ENCODE results near the gene DPF3. TPM values are rescaled to one million over a fixed set of nuclear protein-coding genes. Genes with fewer than 3 reads are reported as not detected.

DPF3 gene
- total and polyA plus RNA-seq, 2 donors (not counting 1 experiment from before 2014, with no cell fraction given): 7.6 to 13.7 TPM

GRCh38 chr14:72606879-72607278 is 287.0 kb downstream of the DPF3 start:
- Histone ChIP-seq H3K36me3 (ENCODE audit: control insufficient read depth, insufficient read depth, low read length) (no peaks in the 10 kb centered on the region), H3K4me3 (replicated peaks in 1 of 4; ENCODE audit: control extremely low read depth in 1 of 4, insufficient read depth in 1 of 4, low read depth in 3 of 4, low read length in 4 of 4) (no peak overlapping the region), H2AFZ (ENCODE audit: low read length) (no peak overlapping the region), H3K9me3 (ENCODE audit: control insufficient read depth, insufficient read depth, low read depth, low read length) (no peaks in the 10 kb centered on the region), H4K20me1 (ENCODE audit: control insufficient read depth, extremely low read depth, insufficient read depth, low read length) (no peaks in the 10 kb centered on the region), H3K79me2 (ENCODE audit: control insufficient read depth, insufficient read depth, low read length) (no peaks in the 10 kb centered on the region), H3K4me2 (ENCODE audit: extremely low read depth, insufficient read depth, low read length) (no peak overlapping the region), H3K27me3 (ENCODE audit: control insufficient read depth, insufficient read depth, low read length) (no peaks in the 10 kb centered on the region), H3K9ac (ENCODE audit: insufficient read depth, low read length) (no peak overlapping the region), H3K27ac (ENCODE audit: insufficient read depth, low read length) (no peak overlapping the region), H3K4me1 (ENCODE audit: control insufficient read depth, extremely low read depth, insufficient read depth, low read length) (peaks cover 23% of the 10 kb centered on the region)
- TF ChIP-seq, protein P1, sequence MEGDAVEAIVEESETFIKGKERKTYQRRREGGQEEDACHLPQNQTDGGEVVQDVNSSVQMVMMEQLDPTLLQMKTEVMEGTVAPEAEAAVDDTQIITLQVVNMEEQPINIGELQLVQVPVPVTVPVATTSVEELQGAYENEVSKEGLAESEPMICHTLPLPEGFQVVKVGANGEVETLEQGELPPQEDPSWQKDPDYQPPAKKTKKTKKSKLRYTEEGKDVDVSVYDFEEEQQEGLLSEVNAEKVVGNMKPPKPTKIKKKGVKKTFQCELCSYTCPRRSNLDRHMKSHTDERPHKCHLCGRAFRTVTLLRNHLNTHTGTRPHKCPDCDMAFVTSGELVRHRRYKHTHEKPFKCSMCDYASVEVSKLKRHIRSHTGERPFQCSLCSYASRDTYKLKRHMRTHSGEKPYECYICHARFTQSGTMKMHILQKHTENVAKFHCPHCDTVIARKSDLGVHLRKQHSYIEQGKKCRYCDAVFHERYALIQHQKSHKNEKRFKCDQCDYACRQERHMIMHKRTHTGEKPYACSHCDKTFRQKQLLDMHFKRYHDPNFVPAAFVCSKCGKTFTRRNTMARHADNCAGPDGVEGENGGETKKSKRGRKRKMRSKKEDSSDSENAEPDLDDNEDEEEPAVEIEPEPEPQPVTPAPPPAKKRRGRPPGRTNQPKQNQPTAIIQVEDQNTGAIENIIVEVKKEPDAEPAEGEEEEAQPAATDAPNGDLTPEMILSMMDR (conservative IDR thresholded peaks at IDR 0.05 in 1 of 2, IDR thresholded peaks at IDR 0.05 in 1 of 2; ENCODE audit: low read depth in 1 of 2, low read length in 2 of 2): no peak
- TF ChIP-seq EZH2 (IDR thresholded peaks at IDR 0.05; ENCODE audit: low read length, missing control alignments): no peak
- DNase-seq (ENCODE audit: low read depth in 2 of 2): no peak

DNA sequence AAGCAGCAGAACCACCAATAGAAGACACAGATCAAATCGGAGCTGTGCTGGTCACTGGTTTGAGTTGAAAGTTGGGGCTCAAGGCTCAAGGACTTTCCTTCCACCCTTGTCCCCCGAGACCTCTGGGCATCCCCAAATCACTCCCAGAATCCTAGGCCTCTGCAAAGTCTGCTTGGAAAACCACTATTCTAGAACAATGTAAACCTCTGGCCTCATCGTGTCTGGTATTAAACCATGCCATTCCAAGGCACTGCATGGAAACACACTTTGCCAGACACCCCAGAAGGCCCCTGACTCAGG is 288.0 kb downstream of the DPF3 start:
- DNase-seq (ENCODE audit: low read depth in 2 of 2): no peak

DNA sequence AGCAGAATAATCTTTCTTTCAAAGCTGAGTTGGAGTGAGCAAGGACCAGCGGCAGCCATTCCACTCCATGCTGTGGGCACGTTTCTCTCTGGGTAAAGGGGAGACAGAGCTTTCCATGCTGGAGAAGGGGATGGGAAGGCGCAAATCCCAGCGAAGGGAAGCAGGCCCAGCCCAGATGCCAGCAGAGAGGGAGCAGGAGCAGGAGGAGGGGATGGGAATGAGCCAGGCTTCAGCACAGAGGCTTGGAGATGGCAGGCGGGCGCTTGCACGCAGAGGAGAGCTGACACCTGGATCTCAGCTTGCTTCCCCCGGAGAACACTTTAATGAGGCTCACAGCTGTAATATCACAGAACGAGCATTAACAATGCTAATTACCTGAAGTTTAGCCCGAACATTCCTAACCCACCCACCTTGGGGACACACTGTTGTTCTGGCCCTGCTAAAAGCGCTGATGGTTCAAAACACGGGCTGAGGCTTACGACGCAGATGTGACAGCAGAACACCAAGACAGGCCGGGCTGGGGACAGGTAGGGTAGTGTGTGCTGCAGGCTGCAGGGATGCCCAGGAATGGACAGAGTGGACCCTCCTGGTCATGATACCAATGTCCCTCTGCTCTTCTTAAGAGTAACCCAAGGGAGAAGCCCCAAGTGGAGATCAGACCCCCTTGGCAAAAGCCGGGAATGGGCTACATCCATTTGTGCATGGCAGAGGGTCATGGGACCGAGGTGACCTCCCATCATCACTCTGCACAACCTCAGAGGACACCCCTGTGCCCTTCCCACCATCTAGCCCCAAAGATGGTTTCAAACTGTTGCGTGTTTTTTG is 288.6 kb downstream of the DPF3 start:
- Histone ChIP-seq H3K36me3 (ENCODE audit: control insufficient read depth, insufficient read depth, low read length) (no peaks in the 10 kb centered on the region), H3K4me1 (ENCODE audit: control insufficient read depth, extremely low read depth, insufficient read depth, low read length) (peaks cover 23% of the 10 kb centered on the region)

More for the DNA sequence above, 288.0 kb downstream of the DPF3 start:
- Histone ChIP-seq H3K4me1 (ENCODE audit: control insufficient read depth, extremely low read depth, insufficient read depth, low read length) (peaks cover 23% of the 10 kb centered on the region), H3K27ac (ENCODE audit: insufficient read depth, low read length) (no peak overlapping the region), H3K9ac (ENCODE audit: insufficient read depth, low read length) (no peak overlapping the region), H3K79me2 (ENCODE audit: control insufficient read depth, insufficient read depth, low read length) (no peaks in the 10 kb centered on the region), H4K20me1 (ENCODE audit: control insufficient read depth, extremely low read depth, insufficient read depth, low read length) (no peaks in the 10 kb centered on the region), H3K4me2 (ENCODE audit: extremely low read depth, insufficient read depth, low read length) (no peak overlapping the region), H3K36me3 (ENCODE audit: control insufficient read depth, insufficient read depth, low read length) (no peaks in the 10 kb centered on the region), H3K27me3 (ENCODE audit: control insufficient read depth, insufficient read depth, low read length) (no peaks in the 10 kb centered on the region), H2AFZ (ENCODE audit: low read length) (no peak overlapping the region), H3K9me3 (ENCODE audit: control insufficient read depth, insufficient read depth, low read depth, low read length) (no peaks in the 10 kb centered on the region), H3K4me3 (replicated peaks in 1 of 4; ENCODE audit: control extremely low read depth in 1 of 4, insufficient read depth in 1 of 4, low read depth in 3 of 4, low read length in 4 of 4) (no peak overlapping the region)
- TF ChIP-seq EZH2 (IDR thresholded peaks at IDR 0.05; ENCODE audit: low read length, missing control alignments): no peak
- TF ChIP-seq, protein P1 (conservative IDR thresholded peaks at IDR 0.05 in 1 of 2, IDR thresholded peaks at IDR 0.05 in 1 of 2; ENCODE audit: low read depth in 1 of 2, low read length in 2 of 2): no peak

More for the DNA sequence above, 288.6 kb downstream of the DPF3 start:
- no peak overlapping the region for H2AFZ ChIP-seq (ENCODE audit: low read length)
- no peak overlapping the region for H3K27ac ChIP-seq (ENCODE audit: insufficient read depth, low read length)
- no peak for DNase-seq (ENCODE audit: low read depth in 2 of 2)
- H3K9ac ChIP-seq (ENCODE audit: insufficient read depth, low read length): no peak overlapping the region
- no peaks in the 10 kb centered on the region for H3K9me3 ChIP-seq (ENCODE audit: control insufficient read depth, insufficient read depth, low read depth, low read length)
- no peak overlapping the region for H3K4me3 ChIP-seq (replicated peaks in 1 of 4; ENCODE audit: control extremely low read depth in 1 of 4, insufficient read depth in 1 of 4, low read depth in 3 of 4, low read length in 4 of 4)
- no peaks in the 10 kb centered on the region for H4K20me1 ChIP-seq (ENCODE audit: control insufficient read depth, extremely low read depth, insufficient read depth, low read length)
- H3K27me3 ChIP-seq (ENCODE audit: control insufficient read depth, insufficient read depth, low read length): no peaks in the 10 kb centered on the region
- no peak overlapping the region for H3K4me2 ChIP-seq (ENCODE audit: extremely low read depth, insufficient read depth, low read length)
- TF ChIP-seq, protein P1 (conservative IDR thresholded peaks at IDR 0.05 in 1 of 2, IDR thresholded peaks at IDR 0.05 in 1 of 2; ENCODE audit: low read depth in 1 of 2, low read length in 2 of 2): no peak
- no peak for TF ChIP-seq EZH2 (IDR thresholded peaks at IDR 0.05; ENCODE audit: low read length, missing control alignments)
- H3K79me2 ChIP-seq (ENCODE audit: control insufficient read depth, insufficient read depth, low read length): no peaks in the 10 kb centered on the region

Measured in fibroblast of lung (primary cell).